Measurements from ENCODE around the gene C1QTNF8.

DNA sequence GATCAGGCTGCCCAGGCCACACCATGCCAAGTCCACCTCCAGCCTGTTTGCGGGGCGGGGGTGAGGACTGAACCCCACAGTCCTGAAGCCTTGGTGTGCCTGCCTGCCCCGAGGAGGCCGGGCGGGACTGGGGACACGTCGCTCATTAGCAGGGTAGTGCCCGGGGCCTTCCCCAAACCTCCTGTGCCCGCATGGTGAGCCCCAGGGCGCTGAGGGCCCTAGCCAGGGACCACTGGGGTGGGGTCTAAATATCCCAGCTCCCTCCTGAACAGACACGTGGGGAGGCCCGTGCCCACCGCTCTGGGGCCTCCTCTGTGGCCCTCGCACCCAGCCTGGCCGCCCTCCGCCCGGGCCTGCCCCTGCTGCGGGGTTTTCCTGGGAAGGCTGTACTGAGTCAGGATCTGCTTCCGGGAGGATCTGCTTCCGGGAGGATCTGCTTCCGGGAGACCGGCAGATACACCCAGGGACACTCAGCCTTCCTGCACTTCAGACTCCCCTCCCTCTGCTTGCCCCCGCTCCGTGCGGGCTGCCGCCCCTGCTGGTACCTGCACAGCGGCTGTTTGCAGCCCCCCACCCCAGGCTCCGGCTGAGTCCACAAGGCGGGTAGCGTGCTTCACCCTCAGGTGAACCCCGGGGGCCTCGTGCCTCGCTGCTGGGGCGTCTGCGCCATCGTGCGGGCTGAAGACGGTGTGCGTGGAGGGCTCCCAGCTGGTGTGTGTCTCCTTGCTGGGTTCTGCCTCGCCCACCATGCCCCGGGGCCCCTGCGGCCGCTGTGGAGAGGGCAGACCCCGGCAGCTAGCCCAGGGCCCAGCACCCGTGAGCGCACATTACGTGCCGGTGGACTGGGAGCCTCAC lies 33.3 kb upstream of the C1QTNF8 start:
- TF ChIP-seq PATZ1 (CRISPR knock-in tag; IDR thresholded peaks at IDR 0.05; ENCODE audit: borderline replicate concordance) (no peak), CREB5 (CRISPR knock-in tag; IDR thresholded peaks at IDR 0.05; ENCODE audit: low read depth) (no peak), ZNF565 (CRISPR knock-in tag; conservative IDR thresholded peaks at IDR 0.05; ENCODE audit: low read depth) (no peak), ZFP30 (CRISPR knock-in tag; IDR thresholded peaks at IDR 0.05) (no peak), ARNTL (CRISPR knock-in tag; IDR thresholded peaks at IDR 0.05; ENCODE audit: borderline replicate concordance, low read depth) (no peak), POU6F1 (CRISPR knock-in tag; IDR thresholded peaks at IDR 0.05; ENCODE audit: borderline replicate concordance, low read depth) (no peak), RARB (CRISPR knock-in tag; IDR thresholded peaks at IDR 0.05) (no peak), ISL1 (CRISPR knock-in tag; IDR thresholded peaks at IDR 0.05) (no peak), ZFP3 (CRISPR knock-in tag; IDR thresholded peaks at IDR 0.05) (no peak), PPARA (CRISPR knock-in tag; IDR thresholded peaks at IDR 0.05; ENCODE audit: borderline replicate concordance) (no peak), OSR1 (CRISPR knock-in tag; IDR thresholded peaks at IDR 0.05) (no peak)
- TF ChIP-seq, protein P1, sequence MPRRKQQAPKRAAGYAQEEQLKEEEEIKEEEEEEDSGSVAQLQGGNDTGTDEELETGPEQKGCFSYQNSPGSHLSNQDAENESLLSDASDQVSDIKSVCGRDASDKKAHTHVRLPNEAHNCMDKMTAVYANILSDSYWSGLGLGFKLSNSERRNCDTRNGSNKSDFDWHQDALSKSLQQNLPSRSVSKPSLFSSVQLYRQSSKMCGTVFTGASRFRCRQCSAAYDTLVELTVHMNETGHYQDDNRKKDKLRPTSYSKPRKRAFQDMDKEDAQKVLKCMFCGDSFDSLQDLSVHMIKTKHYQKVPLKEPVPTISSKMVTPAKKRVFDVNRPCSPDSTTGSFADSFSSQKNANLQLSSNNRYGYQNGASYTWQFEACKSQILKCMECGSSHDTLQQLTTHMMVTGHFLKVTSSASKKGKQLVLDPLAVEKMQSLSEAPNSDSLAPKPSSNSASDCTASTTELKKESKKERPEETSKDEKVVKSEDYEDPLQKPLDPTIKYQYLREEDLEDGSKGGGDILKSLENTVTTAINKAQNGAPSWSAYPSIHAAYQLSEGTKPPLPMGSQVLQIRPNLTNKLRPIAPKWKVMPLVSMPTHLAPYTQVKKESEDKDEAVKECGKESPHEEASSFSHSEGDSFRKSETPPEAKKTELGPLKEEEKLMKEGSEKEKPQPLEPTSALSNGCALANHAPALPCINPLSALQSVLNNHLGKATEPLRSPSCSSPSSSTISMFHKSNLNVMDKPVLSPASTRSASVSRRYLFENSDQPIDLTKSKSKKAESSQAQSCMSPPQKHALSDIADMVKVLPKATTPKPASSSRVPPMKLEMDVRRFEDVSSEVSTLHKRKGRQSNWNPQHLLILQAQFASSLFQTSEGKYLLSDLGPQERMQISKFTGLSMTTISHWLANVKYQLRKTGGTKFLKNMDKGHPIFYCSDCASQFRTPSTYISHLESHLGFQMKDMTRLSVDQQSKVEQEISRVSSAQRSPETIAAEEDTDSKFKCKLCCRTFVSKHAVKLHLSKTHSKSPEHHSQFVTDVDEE (CRISPR knock-in tag; IDR thresholded peaks at IDR 0.05): no peak

Data from SK-N-SH treated with all-trans-retinoic acid at 6 μM for 48 hours (cell line).